ENCODE results near the gene HEYL.

HEYL gene

GRCh38 chr1:39675220-39675619, 35.8 kb upstream of the HEYL start:
- Mint-ChIP-seq H3K9me3 (no peaks in the 10 kb centered on the region), H3K27me3 (peaks cover 35 to 60% of the 10 kb centered on the region in 2 donors), H3K4me3 (no peak overlapping the region), H3K36me3 (no peaks in the 10 kb centered on the region), H3K4me1 (peaks cover 5 to 16% of the 10 kb centered on the region in 2 donors), H3K27ac (peak overlapping the region; percentile 75)
- no peak for DNase-seq
- no peak for ATAC-seq (replicated peaks)

- Mint-ChIP-seq H3K27me3 (peaks cover 51 to 56% of the 10 kb centered on the region in 2 donors), H3K4me3 (no peak overlapping the region)
- ATAC-seq (replicated peaks): no peak
These were observed 33.8 kb upstream of the HEYL start for GRCh38 chr1:39673215-39673614.

GRCh38 chr1:39672551-39672947, 33.1 kb upstream of the HEYL start:
- ATAC-seq (replicated peaks): peak; percentile 34 to 48
- H3K4me3 Mint-ChIP-seq: peak overlapping the region; percentile 61 to 69
- DNase-seq: no peak
- H3K4me1 Mint-ChIP-seq: peaks cover 12 to 37% of the 10 kb centered on the region in 2 donors
- H3K36me3 Mint-ChIP-seq: no peaks in the 10 kb centered on the region
- H3K27me3 Mint-ChIP-seq: peaks cover 47 to 57% of the 10 kb centered on the region in 2 donors
- no peak overlapping the region for H3K27ac Mint-ChIP-seq
- H3K9me3 Mint-ChIP-seq: no peaks in the 10 kb centered on the region

More at GRCh38 chr1:39673215-39673614, 33.8 kb upstream of the HEYL start:
- H3K36me3 Mint-ChIP-seq: no peaks in the 10 kb centered on the region
- peaks cover 9 to 30% of the 10 kb centered on the region in 2 donors for H3K4me1 Mint-ChIP-seq
- no peaks in the 10 kb centered on the region for H3K9me3 Mint-ChIP-seq
- DNase-seq: no peak
- H3K27ac Mint-ChIP-seq: no peak overlapping the region

GRCh38 chr1:39671793-39672550, 32.5 kb upstream of the HEYL start, which contains the start of gene NT5C1A:
TSS of gene NT5C1A (minus strand) at chr1:39672107. CDS start at chr1:39672038, 69 bp downstream.
- H3K27me3 Mint-ChIP-seq: peaks cover 47 to 57% of the 10 kb centered on the region in 2 donors
- peak; percentile 49 to 54 for ATAC-seq (replicated peaks)
- no peaks in the 10 kb centered on the region for H3K9me3 Mint-ChIP-seq
- H3K27ac Mint-ChIP-seq: no peak within 1 kb of the TSS
- H3K4me1 Mint-ChIP-seq: peaks cover 13 to 43% of the 10 kb centered on the region in 2 donors
- no peak for DNase-seq
- no peaks in the 10 kb centered on the region for H3K36me3 Mint-ChIP-seq
- peak within 1 kb of the TSS; percentile 61 to 69 for H3K4me3 Mint-ChIP-seq

- no peak for DNase-seq
- H3K27me3 Mint-ChIP-seq: peaks cover 47 to 57% of the 10 kb centered on the region in 2 donors
These were observed 32.0 kb upstream of the HEYL start for GRCh38 chr1:39671433-39671792.

GRCh38 chr1:39670689-39671088, 31.2 kb upstream of the HEYL start:
- H3K4me3 Mint-ChIP-seq: peak overlapping the region; percentile 5 to 69
- no peaks in the 10 kb centered on the region for H3K9me3 Mint-ChIP-seq
- ATAC-seq (replicated peaks): no peak

More at GRCh38 chr1:39671433-39671792, 32.0 kb upstream of the HEYL start:
- Mint-ChIP-seq H3K9me3 (no peaks in the 10 kb centered on the region), H3K36me3 (no peaks in the 10 kb centered on the region), H3K4me3 (peak overlapping the region; percentile 11 to 69), H3K4me1 (peaks cover 16 to 48% of the 10 kb centered on the region in 2 donors), H3K27ac (no peak overlapping the region)
- ATAC-seq (replicated peaks): no peak

GRCh38 chr1:39668894-39669293, 29.5 kb upstream of the HEYL start:
- no peak overlapping the region for H3K4me3 Mint-ChIP-seq
- no peaks in the 10 kb centered on the region for H3K9me3 Mint-ChIP-seq
- peak overlapping the region; percentile 16 for H3K27ac Mint-ChIP-seq
- no peaks in the 10 kb centered on the region for H3K36me3 Mint-ChIP-seq
- peaks cover 38 to 49% of the 10 kb centered on the region in 2 donors for H3K27me3 Mint-ChIP-seq
- peaks cover 19 to 55% of the 10 kb centered on the region in 2 donors for H3K4me1 Mint-ChIP-seq
- ATAC-seq (replicated peaks) (no peak), DNase-seq (no peak)

More at GRCh38 chr1:39670689-39671088, 31.2 kb upstream of the HEYL start:
- no peak overlapping the region for H3K27ac Mint-ChIP-seq
- peaks cover 47 to 57% of the 10 kb centered on the region in 2 donors for H3K27me3 Mint-ChIP-seq
- peaks cover 19 to 55% of the 10 kb centered on the region in 2 donors for H3K4me1 Mint-ChIP-seq
- no peaks in the 10 kb centered on the region for H3K36me3 Mint-ChIP-seq
- no peak for DNase-seq

- no peak for ATAC-seq (replicated peaks)
- no peaks in the 10 kb centered on the region for H3K36me3 Mint-ChIP-seq
- H3K27ac Mint-ChIP-seq: no peak overlapping the region
- peaks cover 19 to 58% of the 10 kb centered on the region in 2 donors for H3K4me1 Mint-ChIP-seq
- H3K4me3 Mint-ChIP-seq: no peak overlapping the region
- H3K9me3 Mint-ChIP-seq: no peaks in the 10 kb centered on the region
- H3K27me3 Mint-ChIP-seq: peaks cover 35 to 41% of the 10 kb centered on the region in 2 donors
- no peak for DNase-seq
These were observed 28.7 kb upstream of the HEYL start for GRCh38 chr1:39668111-39668510.

- peak overlapping the region; percentile 1 to 3 for H3K4me3 Mint-ChIP-seq
- H3K9me3 Mint-ChIP-seq: no peaks in the 10 kb centered on the region
- peak overlapping the region; percentile 79 for H3K27ac Mint-ChIP-seq
- no peaks in the 10 kb centered on the region for H3K36me3 Mint-ChIP-seq
- DNase-seq: peak; percentile 76
- H3K27me3 Mint-ChIP-seq: peaks cover 25 to 29% of the 10 kb centered on the region in 2 donors
- peaks cover 22 to 63% of the 10 kb centered on the region in 2 donors for H3K4me1 Mint-ChIP-seq
- peak; percentile 92 to 94 for ATAC-seq (replicated peaks)
These were observed 27.3 kb upstream of the HEYL start for GRCh38 chr1:39666772-39667171.

GRCh38 chr1:39663559-39663958, 24.1 kb upstream of the HEYL start:
- peaks cover 15 to 42% of the 10 kb centered on the region in 2 donors for H3K4me1 Mint-ChIP-seq
- no peak for DNase-seq
- H3K36me3 Mint-ChIP-seq: no peaks in the 10 kb centered on the region
- ATAC-seq (replicated peaks): no peak
- H3K27me3 Mint-ChIP-seq: peaks cover 15 to 22% of the 10 kb centered on the region in 2 donors
- H3K27ac Mint-ChIP-seq: no peak overlapping the region
- no peaks in the 10 kb centered on the region for H3K9me3 Mint-ChIP-seq
- no peak overlapping the region for H3K4me3 Mint-ChIP-seq

GRCh38 chr1:39662861-39663260, 23.4 kb upstream of the HEYL start:
- peaks cover 11 to 17% of the 10 kb centered on the region in 2 donors for H3K27me3 Mint-ChIP-seq
- DNase-seq: no peak

GRCh38 chr1:39659538-39659937, 20.1 kb upstream of the HEYL start:
- Mint-ChIP-seq H3K27ac (no peak overlapping the region), H3K27me3 (peaks cover 11 to 17% of the 10 kb centered on the region in 2 donors), H3K4me1 (peaks cover 11 to 28% of the 10 kb centered on the region in 2 donors), H3K36me3 (no peaks in the 10 kb centered on the region), H3K9me3 (no peaks in the 10 kb centered on the region), H3K4me3 (no peak overlapping the region)
- DNase-seq (no peak), ATAC-seq (replicated peaks) (no peak)

More at GRCh38 chr1:39662861-39663260, 23.4 kb upstream of the HEYL start:
- Mint-ChIP-seq H3K4me1 (peaks cover 14 to 40% of the 10 kb centered on the region in 2 donors), H3K27ac (no peak overlapping the region), H3K9me3 (no peaks in the 10 kb centered on the region), H3K4me3 (no peak overlapping the region), H3K36me3 (no peaks in the 10 kb centered on the region)
- ATAC-seq (replicated peaks): no peak

GRCh38 chr1:39659110-39659509, 19.7 kb upstream of the HEYL start:
- Mint-ChIP-seq H3K36me3 (no peaks in the 10 kb centered on the region), H3K4me1 (peaks cover 11 to 28% of the 10 kb centered on the region in 2 donors), H3K27ac (no peak overlapping the region), H3K4me3 (no peak overlapping the region), H3K9me3 (no peaks in the 10 kb centered on the region), H3K27me3 (peaks cover 13 to 21% of the 10 kb centered on the region in 2 donors)
- no peak for DNase-seq
- ATAC-seq (replicated peaks): no peak

GRCh38 chr1:39657923-39658485, 18.6 kb upstream of the HEYL start:
- DNase-seq (peak; percentile 31), ATAC-seq (replicated peaks) (peak; percentile 70 to 75)
- H3K27me3 Mint-ChIP-seq: peaks cover 18 to 31% of the 10 kb centered on the region in 2 donors
- no peaks in the 10 kb centered on the region for H3K36me3 Mint-ChIP-seq
- no peaks in the 10 kb centered on the region for H3K9me3 Mint-ChIP-seq
- no peak overlapping the region for H3K27ac Mint-ChIP-seq
- peaks cover 11 to 30% of the 10 kb centered on the region in 2 donors for H3K4me1 Mint-ChIP-seq
- H3K4me3 Mint-ChIP-seq: peak overlapping the region; percentile 9 to 45

All from stimulated activated naive B cell treated with anti-CD40 and anti-IgM and Interleukin-4, amounts not matched to agents 10 μg/mL and 1 μg/mL and 100 μg/mL, for 72 hours (primary cell).